ENCODE data around the gene ITPKC. TPM values are rescaled to one million over a fixed set of nuclear protein-coding genes. Genes with fewer than 3 reads are reported as not detected.

Gene ITPKC
- total RNA-seq, 4 donors from 2014 or later: 14.7 to 56.1 (median 33.8) TPM

- 80% methylated on average over 3 of the region's 3 CpGs; no CpG with 5 or more reads in 1 of the 2 donors for WGBS, 2 donors (ENCODE audit: low coverage in 1 of 2)
- intact Hi-C loops (cut with DNase I; ENCODE audit: low total_unique reads) (no loop called here), in situ Hi-C loops (cut with MboI; ENCODE audit: low pct_ligation_motif_present in 1 of 4, low pct_unique_long_range_greater_than_20kb in 1 of 4, low sequenced_read_pairs in 3 of 4) (loop anchor here in 1 of 4 donors (25.0 kb wide), 2 partner anchors 463 to 588 kb away; partner anchors contain the start of gene HNRNPUL1)
- H3K4me1 ChIP-seq: no peaks in the 10 kb centered on the region
- H3K4me3 ChIP-seq: no peak overlapping the region
- no peak for DNase-seq
- no peaks in the 10 kb centered on the region for H3K27me3 ChIP-seq
- H3K27ac ChIP-seq: no peak overlapping the region
- no peaks in the 10 kb centered on the region for H3K9me3 ChIP-seq
- peaks cover 0 to 33% (median 14%) of the 10 kb centered on the region in 4 donors for H3K36me3 ChIP-seq
- TF ChIP-seq, protein P1, sequence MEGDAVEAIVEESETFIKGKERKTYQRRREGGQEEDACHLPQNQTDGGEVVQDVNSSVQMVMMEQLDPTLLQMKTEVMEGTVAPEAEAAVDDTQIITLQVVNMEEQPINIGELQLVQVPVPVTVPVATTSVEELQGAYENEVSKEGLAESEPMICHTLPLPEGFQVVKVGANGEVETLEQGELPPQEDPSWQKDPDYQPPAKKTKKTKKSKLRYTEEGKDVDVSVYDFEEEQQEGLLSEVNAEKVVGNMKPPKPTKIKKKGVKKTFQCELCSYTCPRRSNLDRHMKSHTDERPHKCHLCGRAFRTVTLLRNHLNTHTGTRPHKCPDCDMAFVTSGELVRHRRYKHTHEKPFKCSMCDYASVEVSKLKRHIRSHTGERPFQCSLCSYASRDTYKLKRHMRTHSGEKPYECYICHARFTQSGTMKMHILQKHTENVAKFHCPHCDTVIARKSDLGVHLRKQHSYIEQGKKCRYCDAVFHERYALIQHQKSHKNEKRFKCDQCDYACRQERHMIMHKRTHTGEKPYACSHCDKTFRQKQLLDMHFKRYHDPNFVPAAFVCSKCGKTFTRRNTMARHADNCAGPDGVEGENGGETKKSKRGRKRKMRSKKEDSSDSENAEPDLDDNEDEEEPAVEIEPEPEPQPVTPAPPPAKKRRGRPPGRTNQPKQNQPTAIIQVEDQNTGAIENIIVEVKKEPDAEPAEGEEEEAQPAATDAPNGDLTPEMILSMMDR (IDR thresholded peaks at IDR 0.05): no peak
- TF ChIP-seq POLR2A (IDR thresholded peaks at IDR 0.05): no peak
- TF ChIP-seq EP300 (IDR thresholded peaks at IDR 0.05; ENCODE audit: low read depth): no peak
- TF ChIP-seq POLR2AphosphoS5 (IDR thresholded peaks at IDR 0.05): no peak
Measured at GRCh38 chr19:40674291-40674690, 42.6 kb upstream of the ITPKC start.

DNA sequence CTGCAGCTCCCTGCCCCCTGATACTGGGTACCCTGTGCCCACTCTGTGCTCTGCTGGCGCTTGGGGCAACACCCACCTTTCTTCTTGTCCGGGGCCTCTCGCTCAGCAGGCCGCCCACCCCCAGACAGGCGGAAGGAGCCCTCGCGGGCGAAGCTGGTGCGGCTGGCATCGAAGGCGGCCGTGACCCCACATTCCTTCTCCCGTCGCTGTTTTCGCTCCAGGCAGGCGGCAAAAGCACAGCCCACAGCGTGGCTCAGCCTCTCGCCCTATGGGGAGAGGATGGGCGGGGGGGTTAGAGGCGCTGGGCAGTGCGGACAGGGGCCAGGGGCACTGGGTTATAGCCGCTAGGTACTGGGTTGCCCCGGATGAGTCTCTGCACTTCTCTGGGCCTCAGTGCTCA, 39.8 kb upstream of the ITPKC start:
- DNase-seq: no peak
- Histone ChIP-seq H3K27ac (no peak overlapping the region), H3K9me3 (no peaks in the 10 kb centered on the region), H3K36me3 (peaks cover 0 to 23% (median 11%) of the 10 kb centered on the region in 4 donors), H3K4me1 (no peaks in the 10 kb centered on the region), H3K27me3 (no peaks in the 10 kb centered on the region), H3K4me3 (no peak overlapping the region)
- intact Hi-C loops (cut with DNase I; ENCODE audit: low total_unique reads) (no loop called here), in situ Hi-C loops (cut with MboI; ENCODE audit: low pct_ligation_motif_present in 1 of 4, low pct_unique_long_range_greater_than_20kb in 1 of 4, low sequenced_read_pairs in 3 of 4) (no loop called here)
- 97% methylated on average over 23 of the region's 23 CpGs; no CpG with 5 or more reads in 1 of the 2 donors for WGBS, 2 donors (ENCODE audit: low coverage in 1 of 2)
- TF ChIP-seq POLR2A (IDR thresholded peaks at IDR 0.05): no peak
- no peak for TF ChIP-seq POLR2AphosphoS5 (IDR thresholded peaks at IDR 0.05)
- no peak for TF ChIP-seq EP300 (IDR thresholded peaks at IDR 0.05; ENCODE audit: low read depth)
- TF ChIP-seq, protein P1 (IDR thresholded peaks at IDR 0.05): no peak

GRCh38 chr19:40681039-40681438, 35.9 kb upstream of the ITPKC start:
- 77 to 90% methylated on average over 2 to 4 of the region's 4 CpGs for WGBS, 2 donors (ENCODE audit: low coverage in 1 of 2)
- peaks cover 0 to 12% (median 5%) of the 10 kb centered on the region in 4 donors for H3K36me3 ChIP-seq
- H3K9me3 ChIP-seq: no peaks in the 10 kb centered on the region
- in situ Hi-C loops (cut with MboI; ENCODE audit: low pct_ligation_motif_present in 1 of 4, low pct_unique_long_range_greater_than_20kb in 1 of 4, low sequenced_read_pairs in 3 of 4) (no loop called here), intact Hi-C loops (cut with DNase I; ENCODE audit: low total_unique reads) (no loop called here)
- no peak for DNase-seq
- no peak overlapping the region for H3K27ac ChIP-seq
- no peak overlapping the region for H3K4me3 ChIP-seq
- no peaks in the 10 kb centered on the region for H3K27me3 ChIP-seq
- TF ChIP-seq EP300 (IDR thresholded peaks at IDR 0.05; ENCODE audit: low read depth) (no peak), POLR2A (IDR thresholded peaks at IDR 0.05) (no peak), POLR2AphosphoS5 (IDR thresholded peaks at IDR 0.05) (no peak)
- TF ChIP-seq, protein P1 (IDR thresholded peaks at IDR 0.05): no peak
- H3K4me1 ChIP-seq: no peaks in the 10 kb centered on the region

DNA sequence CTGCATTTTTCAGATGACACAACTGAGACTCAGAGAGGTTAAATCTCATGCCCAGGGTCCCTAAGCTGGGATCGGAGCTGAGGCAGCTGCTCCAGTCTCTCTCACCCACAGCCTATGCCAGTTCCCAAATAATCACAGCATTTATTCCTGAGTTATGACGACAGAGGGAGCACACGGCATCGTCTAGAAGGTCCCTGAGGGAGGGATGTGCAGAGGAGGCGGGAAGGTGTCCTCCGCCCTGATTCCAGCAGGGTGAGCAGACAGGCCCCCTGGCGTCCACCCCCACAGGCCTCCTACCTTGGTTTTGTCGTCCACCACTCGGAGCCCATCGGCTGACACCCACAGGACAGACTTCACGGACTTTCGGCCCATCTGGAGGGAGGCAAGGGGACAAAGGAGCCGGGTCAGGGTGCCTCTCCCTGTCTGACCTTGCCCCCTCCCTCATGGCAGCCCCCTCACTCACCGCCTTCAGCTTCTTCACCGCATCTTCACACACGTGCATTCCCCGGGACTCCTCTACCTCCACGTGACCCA, 34.4 kb upstream of the ITPKC start:
- Histone ChIP-seq H3K4me3 (no peak overlapping the region), H3K27ac (no peak overlapping the region), H3K36me3 (peaks cover 0 to 8% (median 2%) of the 10 kb centered on the region in 4 donors), H3K27me3 (no peaks in the 10 kb centered on the region), H3K9me3 (no peaks in the 10 kb centered on the region), H3K4me1 (peaks cover 0 to 2% (median 0%) of the 10 kb centered on the region in 4 donors)
- in situ Hi-C loops (cut with MboI; ENCODE audit: low pct_ligation_motif_present in 1 of 4, low pct_unique_long_range_greater_than_20kb in 1 of 4, low sequenced_read_pairs in 3 of 4): no loop called here
- no peak for DNase-seq
- WGBS, 2 donors (ENCODE audit: low coverage in 1 of 2): 95% methylated on average over 18 of the region's 18 CpGs; no CpG with 5 or more reads in 1 of the 2 donors
- intact Hi-C loops (cut with DNase I; ENCODE audit: low total_unique reads): no loop called here
- TF ChIP-seq POLR2AphosphoS5 (IDR thresholded peaks at IDR 0.05): no peak
- TF ChIP-seq POLR2A (IDR thresholded peaks at IDR 0.05): no peak
- TF ChIP-seq EP300 (IDR thresholded peaks at IDR 0.05; ENCODE audit: low read depth): no peak
- TF ChIP-seq, protein P1 (IDR thresholded peaks at IDR 0.05): no peak
